NCI-H1436 (cell line): Measurements from ENCODE around the gene NCAM1.

Source experiments
- DNase-seq: peaks from one replicate; lab custom pipeline; 2025; lab: John Stamatoyannopoulos, UW

The NCAM1 gene

DNA sequence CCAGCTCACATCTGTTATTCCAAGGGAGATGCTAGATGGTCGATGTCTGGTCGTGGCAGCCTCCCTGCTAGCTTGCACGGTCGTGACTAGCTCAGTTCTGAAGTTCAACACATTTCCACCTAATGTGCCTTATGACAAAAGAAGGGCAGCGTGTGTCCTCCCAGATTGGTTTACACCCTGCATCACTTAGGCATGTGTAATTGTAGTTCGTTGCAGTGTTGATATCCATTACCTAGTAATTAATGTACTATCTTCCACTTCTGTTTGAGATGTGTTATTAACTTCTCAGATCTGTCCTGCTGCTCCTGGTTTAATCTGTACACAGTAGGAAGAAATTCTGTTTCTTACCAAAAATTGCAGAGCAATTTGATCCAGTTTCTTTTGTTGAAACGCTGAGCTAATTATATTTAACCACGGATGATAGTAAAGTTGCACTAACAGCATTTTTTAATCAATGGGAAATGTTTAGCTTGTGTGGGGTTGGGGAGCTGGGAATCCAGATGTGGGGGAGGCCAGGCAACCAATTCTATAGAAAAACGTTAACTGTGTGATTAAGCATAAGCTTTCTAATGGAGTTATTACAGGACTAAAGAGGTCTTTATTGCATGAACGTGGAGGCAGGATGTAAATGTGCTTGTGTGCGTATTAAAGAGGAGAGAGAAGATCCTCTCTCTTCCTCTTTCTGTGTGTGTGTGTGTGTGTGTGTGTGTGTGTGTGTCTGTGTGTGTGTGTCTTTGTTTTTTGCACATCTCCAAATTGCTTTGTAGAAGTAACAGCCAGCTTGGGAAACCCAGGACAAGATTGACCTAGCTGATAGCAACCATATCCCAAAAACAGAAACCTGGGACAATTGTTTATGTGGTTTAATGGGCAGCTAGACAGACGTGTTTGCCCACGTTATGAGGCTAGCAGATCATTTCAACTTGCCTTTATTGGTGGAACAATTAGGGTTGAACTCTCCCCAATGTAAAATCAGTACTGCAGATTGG, 207.4 kb downstream of the NCAM1 start:
- DNase-seq, result peak; percentile 39

DNA sequence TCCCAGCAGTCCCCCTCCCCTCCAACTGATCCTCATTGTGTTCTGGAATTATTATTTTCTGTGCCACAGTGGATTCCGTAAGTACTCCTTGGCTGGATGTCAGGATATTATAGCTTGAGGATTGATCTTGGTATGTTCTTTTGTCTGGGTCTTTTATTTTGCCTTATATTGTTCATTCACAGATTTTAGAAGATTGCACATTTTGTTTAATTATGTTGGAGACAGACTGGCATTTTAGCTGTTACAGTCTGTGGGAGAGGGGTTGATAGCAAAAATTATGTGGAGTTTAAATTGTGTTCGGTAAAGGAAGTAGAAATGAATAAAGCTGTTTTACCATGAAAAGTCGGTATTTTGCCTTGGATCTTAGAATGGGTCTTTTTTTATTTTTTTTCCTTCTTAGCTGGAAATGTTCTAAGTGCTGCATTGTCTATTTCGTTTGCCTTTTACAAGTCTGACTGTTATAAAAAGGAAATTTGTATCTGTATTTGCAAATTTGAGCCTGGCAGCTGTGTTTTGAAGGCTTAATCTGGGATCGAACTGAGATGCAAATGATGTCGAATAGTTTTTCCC, 211.2 kb downstream of the NCAM1 start:
- no peak for DNase-seq

DNA sequence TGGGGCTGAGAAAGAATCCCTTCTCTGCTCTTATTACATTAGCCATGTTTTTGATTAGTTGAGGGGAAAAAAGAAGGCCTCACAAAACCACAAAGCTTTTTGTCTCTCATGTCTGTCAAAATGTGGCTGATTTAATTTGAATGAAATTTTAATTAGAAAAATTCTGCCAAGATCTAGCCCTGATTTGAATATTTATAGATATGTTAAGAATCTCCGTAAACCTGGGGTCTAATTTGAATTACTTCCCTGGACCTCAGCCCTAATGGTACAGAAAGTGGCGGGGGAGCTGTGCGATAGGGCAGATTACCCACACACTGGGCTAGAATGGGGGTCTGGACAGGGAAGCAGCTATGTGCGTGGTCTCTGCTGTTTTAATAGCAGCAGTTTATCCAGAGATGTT, 211.9 kb downstream of the NCAM1 start:
- no peak for DNase-seq

DNA sequence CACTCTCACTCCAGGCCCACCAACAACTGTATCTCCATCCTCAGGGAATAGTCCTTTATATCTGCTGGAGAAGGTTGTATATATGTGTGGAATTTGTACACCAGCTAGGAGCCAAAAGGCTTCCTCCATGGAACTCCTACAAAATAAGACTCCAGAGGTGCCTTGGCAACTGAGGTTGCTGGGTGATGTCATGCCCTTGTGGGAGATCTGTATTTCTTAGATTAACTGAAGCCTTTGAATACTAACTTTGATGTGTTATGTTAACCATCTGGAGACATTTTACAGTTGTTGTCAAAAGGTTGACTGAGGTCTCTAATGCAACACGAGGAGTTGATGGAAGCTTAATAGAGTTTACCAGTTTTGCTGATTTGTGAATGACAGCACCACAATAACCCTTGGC, 213.7 kb downstream of the NCAM1 start:
- no peak for DNase-seq

DNA sequence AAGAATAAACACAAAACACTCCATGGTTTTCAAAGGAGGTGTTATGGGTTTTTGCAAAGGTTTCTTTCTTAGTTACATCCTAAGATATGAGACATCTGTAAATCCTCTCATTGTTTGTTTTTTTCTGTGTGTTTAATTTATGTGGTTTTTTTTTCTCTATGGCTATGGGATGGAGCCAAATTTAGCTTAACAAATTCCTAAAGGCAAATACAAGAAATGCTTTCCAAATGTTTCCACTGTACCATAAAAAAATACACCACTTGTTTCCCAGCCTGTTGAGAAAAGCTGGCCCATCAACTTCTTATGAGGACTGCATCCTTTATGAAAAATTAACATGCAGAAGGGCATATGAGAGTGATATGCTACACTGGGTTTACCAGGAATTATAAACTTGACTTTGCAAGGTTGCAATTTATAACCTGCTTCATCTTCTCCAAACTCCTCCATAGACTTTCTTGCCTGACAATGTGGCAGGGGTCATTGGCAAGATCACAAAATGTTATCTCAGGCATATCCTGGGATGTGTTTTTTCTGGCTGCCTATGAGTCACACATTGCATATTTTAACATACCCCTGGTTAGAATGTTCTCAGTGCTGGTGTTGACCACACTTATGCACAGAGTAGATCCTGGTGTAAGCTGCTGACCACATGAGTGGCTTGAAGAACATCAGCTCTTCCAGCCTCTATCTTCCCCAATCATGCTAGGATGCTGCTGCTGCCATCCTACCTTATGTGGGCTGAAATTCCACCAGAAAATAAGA, 215.6 kb downstream of the NCAM1 start:
- no peak for DNase-seq

DNA sequence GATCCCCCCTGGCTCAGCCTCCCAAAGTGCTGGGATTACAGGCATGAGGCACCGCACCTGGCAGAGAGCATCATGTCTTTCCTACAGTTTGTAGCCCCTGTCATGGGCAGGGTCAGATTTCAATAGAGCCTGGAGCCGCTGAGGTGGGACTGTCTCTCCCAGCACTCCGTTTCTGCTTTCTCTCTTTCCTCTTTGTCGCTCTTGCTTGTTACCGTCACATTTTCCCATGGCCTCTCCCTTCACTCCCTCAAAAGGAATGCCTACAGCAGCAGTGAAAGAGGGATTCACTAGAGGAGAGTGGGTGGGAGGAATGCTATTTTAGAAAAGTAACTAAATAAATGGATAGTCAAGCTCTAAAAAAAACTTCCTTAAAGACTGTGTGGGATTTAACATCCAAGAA, 216.5 kb downstream of the NCAM1 start:
- DNase-seq, result no peak

DNA sequence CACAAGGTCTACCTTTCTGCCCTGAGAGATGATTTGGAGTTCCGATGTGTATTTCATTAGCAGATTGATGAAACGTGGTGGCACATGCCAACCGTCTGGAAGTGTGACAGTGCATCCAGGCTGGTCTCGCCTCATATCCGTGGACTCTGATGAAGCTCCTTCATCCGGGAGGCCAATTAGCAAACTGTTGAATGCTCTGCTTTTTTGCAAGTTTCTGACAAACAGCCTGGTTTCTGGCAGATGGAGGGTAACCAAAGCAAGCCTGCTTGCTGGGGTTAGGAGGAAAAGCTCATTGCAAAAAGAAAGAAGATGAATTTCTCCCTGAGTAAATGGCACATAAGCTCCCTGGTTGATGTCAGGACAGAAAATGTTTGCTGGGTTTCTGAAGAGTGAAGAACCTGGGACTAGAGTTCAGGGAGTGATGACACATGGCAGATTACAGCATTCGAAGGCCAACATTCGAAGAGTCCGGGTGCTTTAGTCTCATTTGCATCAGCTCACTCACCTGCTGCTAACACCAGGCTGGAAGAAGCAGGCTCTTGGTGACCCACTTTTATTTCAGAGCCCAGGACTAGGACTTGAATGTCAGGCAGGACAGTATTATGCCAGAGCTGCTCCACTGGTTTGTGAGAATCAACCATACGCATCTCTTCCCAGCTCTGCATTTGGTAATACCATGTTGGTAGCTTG, 217.3 kb downstream of the NCAM1 start:
- no peak for DNase-seq

DNA sequence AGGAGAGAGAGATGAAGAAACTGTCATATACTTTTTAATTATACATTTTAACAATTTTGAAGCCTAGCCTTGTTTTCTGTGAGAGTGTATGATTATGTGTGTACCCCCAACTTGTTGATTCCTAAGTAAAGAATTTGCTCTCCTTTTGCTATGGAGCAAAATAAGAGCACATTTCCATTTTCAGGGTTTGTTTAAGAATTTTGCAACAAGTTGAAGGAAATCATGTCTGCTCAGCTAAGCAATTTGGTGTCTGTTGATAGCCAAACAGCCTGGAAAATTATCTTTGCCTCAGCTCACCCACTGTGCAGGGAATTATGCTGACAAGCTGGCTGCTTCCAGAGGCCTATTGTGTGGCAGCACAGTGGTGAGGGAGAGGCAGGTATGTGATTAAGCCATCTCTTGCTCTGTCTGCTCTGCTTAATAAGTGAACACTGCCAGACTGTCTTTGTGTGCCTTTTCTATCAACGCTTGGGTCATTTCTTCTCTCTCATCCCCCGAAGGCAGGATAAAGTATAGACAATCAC, 218.0 kb downstream of the NCAM1 start:
- no peak for DNase-seq

DNA sequence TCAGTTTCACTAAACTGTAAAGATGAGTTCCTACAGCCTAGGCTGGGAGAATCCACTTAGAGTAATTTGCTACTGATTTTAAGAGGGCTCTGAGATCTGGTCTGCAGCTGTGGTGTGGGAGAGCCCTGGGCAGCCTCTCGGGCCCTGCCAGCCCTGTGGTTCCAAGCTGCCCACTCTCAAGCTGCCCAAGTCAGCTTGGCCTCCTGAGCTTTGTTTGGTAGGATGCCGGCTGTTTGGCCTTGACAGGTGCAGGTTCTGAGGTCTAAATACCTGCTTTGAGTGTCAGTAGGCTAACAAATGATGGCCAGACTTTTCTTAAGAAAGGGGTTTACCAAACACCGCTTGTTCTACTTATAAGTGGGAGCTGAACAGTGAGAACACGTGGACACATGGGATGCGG, 219.9 kb downstream of the NCAM1 start:
- DNase-seq, result no peak

DNA sequence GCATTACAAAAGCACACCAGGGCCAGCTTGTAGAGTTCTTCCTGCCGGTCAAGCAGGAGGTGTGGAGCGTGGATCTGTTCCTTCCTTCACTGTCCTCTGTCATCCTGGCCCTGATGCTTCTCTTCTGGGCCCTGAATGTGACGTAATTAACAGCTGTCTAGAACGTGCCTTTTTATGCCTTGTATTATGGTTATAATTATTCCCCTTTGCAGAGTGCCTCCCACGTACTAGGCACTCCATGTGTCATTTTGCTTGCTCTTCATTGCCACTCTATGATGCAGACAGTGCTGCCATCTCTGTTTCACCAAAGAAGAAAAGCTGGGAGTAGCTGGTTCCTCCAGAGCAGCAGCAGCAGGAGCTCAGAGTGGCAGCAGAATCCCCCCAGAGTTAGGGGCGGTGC, 221.1 kb downstream of the NCAM1 start:
- no peak for DNase-seq

DNA sequence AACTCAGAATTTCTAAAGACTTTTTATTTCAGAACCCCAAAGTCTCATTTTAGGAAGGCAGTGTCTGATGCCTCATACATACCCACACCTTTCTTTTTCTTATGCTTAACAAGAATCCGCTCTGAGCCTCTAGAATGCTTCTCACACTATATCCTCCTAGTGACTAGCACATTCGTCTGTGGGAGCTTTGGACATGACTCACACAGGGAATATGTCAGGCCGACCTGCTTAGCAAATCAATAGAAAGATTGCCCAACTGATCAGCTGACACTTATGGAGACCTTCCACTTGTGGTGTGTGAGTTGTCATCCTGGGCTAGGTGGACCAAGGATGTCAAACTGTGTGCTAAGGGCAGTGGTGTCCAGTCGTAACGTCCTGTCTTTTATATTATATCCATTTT, 223.3 kb downstream of the NCAM1 start:
- DNase-seq, result no peak

DNA sequence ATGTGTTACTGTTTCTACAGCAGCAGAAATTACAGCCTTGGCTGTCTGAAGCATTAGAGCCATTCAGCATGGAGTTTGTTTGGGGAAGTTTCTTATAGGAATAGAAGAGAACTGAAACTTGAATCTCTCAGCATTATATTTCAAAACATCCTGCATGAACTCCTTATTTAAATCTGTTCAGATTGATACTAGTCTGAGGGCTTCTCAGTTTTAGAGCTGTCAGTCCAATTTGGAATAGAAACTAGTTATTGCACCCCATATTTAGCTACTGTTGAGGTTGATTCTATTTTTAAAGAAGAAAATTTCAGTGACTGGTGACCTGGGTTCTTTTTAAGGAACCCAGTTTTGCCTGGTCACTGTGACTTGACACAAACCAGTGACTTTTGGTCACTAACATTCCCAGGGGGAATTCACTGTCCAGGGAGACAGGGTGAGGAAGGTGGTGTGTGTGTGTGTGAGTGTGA, 227.2 kb downstream of the NCAM1 start:
- no peak for DNase-seq

DNA sequence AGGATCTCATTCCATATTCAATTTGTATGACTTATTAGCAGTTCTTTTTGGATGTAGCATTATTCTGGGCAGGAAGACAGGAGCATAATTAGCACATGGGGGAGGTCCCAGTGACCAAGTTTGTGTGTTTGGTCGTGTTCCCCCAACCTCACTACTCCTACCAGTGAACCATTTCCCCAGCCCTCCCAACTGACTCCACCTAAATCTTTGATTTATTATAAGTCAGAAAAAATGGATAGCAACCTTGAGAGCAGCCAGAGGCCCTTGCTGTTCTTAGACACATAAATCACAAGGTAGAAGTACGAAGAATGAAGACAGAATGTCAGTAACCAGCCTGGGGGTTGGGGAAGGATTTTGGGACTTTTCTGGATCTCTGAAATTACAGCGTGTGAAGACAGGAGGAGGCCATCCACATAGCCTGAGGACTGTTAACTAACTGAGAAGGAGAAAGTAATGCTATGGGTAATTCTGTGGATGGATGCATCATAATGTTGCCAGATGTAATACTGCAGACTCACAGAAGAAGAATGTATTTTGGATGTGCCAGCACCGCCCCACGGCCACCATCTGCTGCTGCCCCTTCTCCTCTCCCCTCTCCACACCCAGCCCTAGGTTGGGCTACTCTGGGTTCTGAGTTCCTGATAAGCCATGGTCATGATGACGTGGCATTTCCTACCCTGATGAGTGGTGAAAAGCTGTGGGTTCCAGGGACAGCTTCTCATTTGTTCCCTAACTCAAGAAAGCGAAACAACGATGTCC, 228.9 kb downstream of the NCAM1 start:
- no peak for DNase-seq

DNA sequence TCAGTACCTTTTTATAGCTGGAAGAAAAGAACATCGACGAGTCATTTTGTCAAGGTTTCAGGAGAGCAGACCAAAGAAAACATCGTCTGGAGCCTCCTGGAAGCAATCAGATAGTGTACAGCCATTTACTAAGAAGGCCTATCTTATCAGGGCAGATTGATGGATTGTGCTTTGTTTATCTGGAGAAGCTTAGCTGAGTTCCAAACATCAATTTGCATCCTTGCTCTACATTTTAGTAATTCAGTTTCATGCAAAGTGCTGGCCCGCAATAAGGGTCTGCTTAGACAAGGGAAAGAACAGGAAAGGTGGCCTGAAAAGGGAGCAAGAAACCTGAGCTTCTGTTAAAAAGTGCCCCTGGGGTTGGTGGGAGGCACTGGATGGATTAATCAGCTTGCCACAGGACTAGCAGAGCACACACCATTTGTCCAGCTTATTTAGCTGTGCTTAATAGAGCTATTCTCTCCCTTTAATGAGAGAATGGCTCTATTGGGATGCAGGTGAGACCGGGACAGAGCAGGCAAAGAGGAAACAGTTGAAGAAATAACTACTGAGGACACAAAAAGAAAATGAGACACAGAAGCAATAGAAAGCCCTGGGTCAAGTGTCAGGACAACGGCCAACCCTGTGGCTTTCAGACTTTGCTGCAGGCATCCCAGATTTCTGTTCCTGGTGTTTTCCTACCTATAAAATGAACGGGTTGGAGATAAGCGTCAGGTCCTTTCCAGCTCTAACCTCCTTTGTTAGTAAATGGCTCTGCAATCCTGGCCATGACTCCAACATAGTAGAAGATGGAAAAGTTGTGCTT, 231.1 kb downstream of the NCAM1 start:
- DNase-seq, result no peak

DNA sequence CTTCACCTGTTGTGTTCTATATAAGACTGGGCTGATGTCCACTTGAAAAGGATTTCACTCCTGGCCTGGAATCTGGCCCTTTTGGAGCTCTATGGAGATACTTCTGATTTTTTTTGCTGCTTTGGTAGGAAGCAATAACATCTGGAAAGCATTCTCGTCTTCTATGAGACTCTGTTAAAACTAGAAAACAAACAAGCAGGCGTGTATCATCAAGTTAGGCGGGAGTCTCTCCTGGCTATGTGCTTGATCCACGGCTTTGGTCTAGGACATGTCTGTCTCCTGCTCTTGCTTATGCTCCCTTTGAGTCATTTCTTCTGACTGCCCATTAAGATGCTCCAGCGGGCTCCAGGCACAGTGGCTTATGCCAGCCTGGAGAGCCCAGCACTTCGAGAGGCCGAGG, 231.8 kb downstream of the NCAM1 start:
- no peak for DNase-seq

DNA sequence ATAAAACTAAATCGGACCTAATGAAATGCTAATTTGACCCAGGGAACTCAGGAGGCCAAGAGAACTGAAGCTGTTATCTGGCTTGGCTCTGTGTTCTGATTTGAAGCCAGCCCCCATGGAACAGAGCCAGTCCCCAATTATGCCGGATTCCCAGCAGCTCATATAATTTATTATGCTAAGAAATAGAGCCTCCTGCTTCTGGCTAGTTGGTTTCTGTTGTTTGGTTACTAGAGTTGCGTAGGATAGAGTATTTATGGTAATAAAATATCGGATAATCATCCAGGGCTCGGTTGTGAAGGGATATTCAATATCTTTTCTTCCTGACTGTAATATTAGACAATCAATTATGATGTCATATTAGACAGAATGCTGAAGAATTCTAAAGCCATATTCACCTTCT, 232.7 kb downstream of the NCAM1 start:
- no peak for DNase-seq

DNA sequence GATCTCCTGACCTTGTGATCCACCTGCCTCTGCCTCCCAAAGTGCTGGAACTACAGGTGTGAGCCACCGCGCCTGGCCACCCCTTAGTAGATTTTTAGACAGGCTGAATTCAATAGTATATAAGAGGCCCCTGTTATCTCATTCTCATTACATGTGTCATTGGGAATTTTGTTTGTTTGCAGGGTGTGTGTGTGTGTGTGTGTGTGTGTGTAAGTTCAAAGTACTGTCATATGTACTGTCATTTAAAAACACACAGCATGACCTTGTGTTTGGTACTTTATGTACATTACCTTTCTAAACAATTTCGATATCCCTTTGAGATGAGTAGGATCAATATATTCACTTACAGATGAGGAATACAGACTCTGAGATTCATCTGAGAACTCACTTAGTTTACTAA, 234.5 kb downstream of the NCAM1 start:
- DNase-seq, result no peak

DNA sequence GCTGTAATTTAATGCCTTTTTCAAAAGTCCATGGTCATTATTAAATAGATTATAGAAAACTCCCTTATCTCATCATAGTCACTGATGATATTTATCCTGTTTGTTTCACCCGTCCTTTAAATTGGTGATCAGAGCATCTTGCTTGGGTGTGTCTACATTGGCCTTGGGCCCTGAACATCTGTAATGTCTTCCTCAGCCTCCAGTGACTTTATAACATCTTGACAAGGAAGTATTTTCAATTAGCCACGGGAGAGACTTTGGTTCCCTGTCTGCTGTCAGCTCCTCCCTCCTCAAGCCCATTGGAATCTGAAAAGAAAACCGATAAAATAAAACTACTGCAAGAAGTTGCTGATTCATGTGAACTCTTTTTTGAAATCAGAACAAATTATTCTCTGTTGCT, 236.2 kb downstream of the NCAM1 start:
- DNase-seq, result no peak

DNA sequence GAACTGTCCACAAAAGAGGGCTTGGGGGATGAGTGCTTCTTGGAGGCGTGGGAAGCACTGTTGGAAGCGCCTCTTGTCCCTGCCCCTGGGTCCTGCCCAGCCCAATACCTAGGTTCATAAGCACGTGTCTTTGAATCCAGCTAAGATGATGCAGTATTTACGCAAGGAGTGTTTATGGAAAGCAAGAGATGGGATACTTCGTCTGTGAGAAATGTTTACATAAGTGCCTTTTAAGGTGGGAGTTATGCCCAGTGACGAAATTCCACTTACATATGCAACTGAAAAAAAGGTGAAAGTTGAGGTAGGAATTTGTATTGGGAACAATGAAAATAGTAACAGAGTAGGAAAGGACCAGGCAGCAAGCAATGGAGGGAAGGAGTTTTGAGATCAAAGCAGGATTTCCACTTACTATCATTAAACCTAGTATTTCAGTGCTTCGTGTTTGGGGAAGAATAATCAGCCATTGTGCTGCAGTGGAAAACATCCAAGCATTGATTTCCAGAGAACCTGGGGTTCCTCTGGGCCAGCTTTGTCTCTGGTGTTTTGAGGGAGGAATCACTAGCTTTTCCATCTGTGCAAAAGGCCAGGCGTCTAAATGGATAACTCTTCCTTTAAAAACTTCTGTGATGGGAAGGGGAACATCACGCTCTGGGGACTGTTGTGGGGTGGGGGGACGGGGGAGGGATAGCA, 237.9 kb downstream of the NCAM1 start:
- DNase-seq, result no peak

DNA sequence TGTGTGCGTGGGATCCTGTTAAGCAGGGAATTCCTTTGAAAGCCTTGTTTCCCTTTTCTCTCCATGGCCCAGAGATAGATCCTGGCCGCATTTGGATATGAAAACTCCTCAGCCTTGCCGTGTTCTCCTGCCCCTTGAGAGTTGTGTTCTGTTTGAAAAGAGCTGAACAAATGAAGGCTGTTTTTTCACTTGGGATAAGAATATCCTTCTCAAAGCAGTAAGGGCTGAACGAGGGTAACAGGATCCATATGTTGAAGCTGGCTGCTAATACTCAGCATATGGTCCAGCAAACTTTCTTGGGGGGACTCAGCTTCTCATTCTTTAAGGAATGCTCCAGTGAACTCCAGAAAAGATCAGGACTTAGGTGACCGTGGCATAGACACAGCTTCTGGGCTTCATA, 238.6 kb downstream of the NCAM1 start:
- no peak for DNase-seq
